Prostate gland (tissue), 2 donors: Measurements from ENCODE around the gene ECE1.

Experiments
- CTCF ChIP-seq, 4 experiments: fragments of 200-600 bp in 2 of 4; fragments of 450-650 bp in 2 of 4; sonication (generic) in 2 of 4; IDR thresholded peaks; 1 replicate in 3 of 4; 2 replicates in 1 of 4; pipeline ENCODE4 v1.5.1; 2016 to 2019; ENCODE audit warnings: antibody characterized with exemption in 4 of 4, mild to moderate bottlenecking in 2 of 4, moderate library complexity in 2 of 4
- POLR2A ChIP-seq: fragments of 450-650 bp; IDR thresholded peaks from one replicate; pipeline ENCODE4 v1.6.1; 2016; ENCODE audit warnings: antibody characterized with exemption, mild to moderate bottlenecking

- TF ChIP-seq CTCF (IDR thresholded peaks at IDR 0.05) (no peak), POLR2A (no peak)
These were observed 108.0 kb downstream of the ECE1 start for GRCh38 chr1:21182181-21182731.
